ENCODE results near the gene COLGALT1. TPM values are rescaled to one million over a fixed set of nuclear protein-coding genes. Genes with fewer than 3 reads are reported as not detected.
"Not testable (repeated sequence)": the region's sequence is repeated elsewhere in the genome, so short reads cannot be mapped to it uniquely, and the experiment has no call there.

COLGALT1 gene
- total RNA-seq, 1 donor from 2014 or later = 257 TPM

- TF ChIP-seq CTCF (IDR thresholded peaks at IDR 0.05; ENCODE audit: unreplicated experiment) = no peak
- Mint-ChIP-seq H3K9me3 (ENCODE audit: unreplicated experiment) (no peaks in the 10 kb centered on the region), H3K36me3 (ENCODE audit: low read depth, unreplicated experiment) (peaks cover 19% of the 10 kb centered on the region), H3K27me3 (ENCODE audit: unreplicated experiment) (peaks cover 5% of the 10 kb centered on the region), H3K27ac (ENCODE audit: unreplicated experiment) (peak overlapping the region; percentile 24), H3K4me3 (ENCODE audit: unreplicated experiment) (peak overlapping the region; percentile 92), H3K4me1 (ENCODE audit: unreplicated experiment) (peaks cover 32% of the 10 kb centered on the region)
- no peak for DNase-seq (ENCODE audit: low spot score)
Measured at GRCh38 chr19:17512574-17512939, 42.9 kb upstream of the COLGALT1 start.

- no peak for DNase-seq (ENCODE audit: low spot score)
- TF ChIP-seq CTCF (IDR thresholded peaks at IDR 0.05; ENCODE audit: unreplicated experiment) = no peak
Measured at GRCh38 chr19:17515408-17516149, 39.9 kb upstream of the COLGALT1 start.

GRCh38 chr19:17517898-17518297 lies 37.6 kb upstream of the COLGALT1 start:
- H3K36me3 Mint-ChIP-seq (ENCODE audit: low read depth, unreplicated experiment) = peaks cover 25% of the 10 kb centered on the region
- H3K4me1 Mint-ChIP-seq (ENCODE audit: unreplicated experiment) = peaks cover 13% of the 10 kb centered on the region
- H3K27me3 Mint-ChIP-seq (ENCODE audit: unreplicated experiment) = peaks cover 3% of the 10 kb centered on the region
- H3K9me3 Mint-ChIP-seq (ENCODE audit: unreplicated experiment) = no peaks in the 10 kb centered on the region
- TF ChIP-seq CTCF (IDR thresholded peaks at IDR 0.05; ENCODE audit: unreplicated experiment) = no peak
- no peak for DNase-seq (ENCODE audit: low spot score)
- H3K27ac Mint-ChIP-seq (ENCODE audit: unreplicated experiment) = no peak overlapping the region
- peak overlapping the region; percentile 82 for H3K4me3 Mint-ChIP-seq (ENCODE audit: unreplicated experiment)

More at GRCh38 chr19:17515408-17516149, 39.9 kb upstream of the COLGALT1 start:
- H3K36me3 Mint-ChIP-seq (ENCODE audit: low read depth, unreplicated experiment) = peaks cover 30% of the 10 kb centered on the region
- no peak overlapping the region for H3K4me3 Mint-ChIP-seq (ENCODE audit: unreplicated experiment)
- H3K27ac Mint-ChIP-seq (ENCODE audit: unreplicated experiment) = no peak overlapping the region
- peaks cover 5% of the 10 kb centered on the region for H3K27me3 Mint-ChIP-seq (ENCODE audit: unreplicated experiment)
- H3K4me1 Mint-ChIP-seq (ENCODE audit: unreplicated experiment) = peaks cover 24% of the 10 kb centered on the region
- no peaks in the 10 kb centered on the region for H3K9me3 Mint-ChIP-seq (ENCODE audit: unreplicated experiment)

- Mint-ChIP-seq H3K4me1 (ENCODE audit: unreplicated experiment) (peaks cover 17% of the 10 kb centered on the region), H3K36me3 (ENCODE audit: low read depth, unreplicated experiment) (peaks cover 22% of the 10 kb centered on the region)
- not testable (repeated sequence) for H3K27ac Mint-ChIP-seq (ENCODE audit: unreplicated experiment); H3K4me3 Mint-ChIP-seq (ENCODE audit: unreplicated experiment); H3K27me3 Mint-ChIP-seq (ENCODE audit: unreplicated experiment); DNase-seq (ENCODE audit: low spot score); H3K9me3 Mint-ChIP-seq (ENCODE audit: unreplicated experiment)
Measured at GRCh38 chr19:17518654-17519053, 36.8 kb upstream of the COLGALT1 start.

GRCh38 chr19:17519967-17520366 lies 35.5 kb upstream of the COLGALT1 start:
- peaks cover 9% of the 10 kb centered on the region for H3K4me1 Mint-ChIP-seq (ENCODE audit: unreplicated experiment)
- H3K9me3 Mint-ChIP-seq (ENCODE audit: unreplicated experiment) = no peaks in the 10 kb centered on the region
- no peak for DNase-seq (ENCODE audit: low spot score)
- peaks cover 4% of the 10 kb centered on the region for H3K27me3 Mint-ChIP-seq (ENCODE audit: unreplicated experiment)
- no peak overlapping the region for H3K4me3 Mint-ChIP-seq (ENCODE audit: unreplicated experiment)
- H3K27ac Mint-ChIP-seq (ENCODE audit: unreplicated experiment) = no peak overlapping the region
- peaks cover 22% of the 10 kb centered on the region for H3K36me3 Mint-ChIP-seq (ENCODE audit: low read depth, unreplicated experiment)
- TF ChIP-seq CTCF (IDR thresholded peaks at IDR 0.05; ENCODE audit: unreplicated experiment) = no peak
